ENCODE results near the gene PSENEN.

PSENEN gene

GRCh38 chr19:35759697-35760096, 14.2 kb downstream of the PSENEN start:
- no peak overlapping the region for H2AFZ ChIP-seq (ENCODE audit: low read length)
- H3K4me2 ChIP-seq (ENCODE audit: low read depth, low read length, poor library complexity, severe bottlenecking), result peak overlapping the region; percentile 76
- no peaks in the 10 kb centered on the region for H3K27me3 ChIP-seq (ENCODE audit: insufficient read depth, low read length, poor library complexity, severe bottlenecking)
- no peaks in the 10 kb centered on the region for H4K20me1 ChIP-seq (ENCODE audit: insufficient read depth, low read length, poor library complexity, severe bottlenecking)
- no peaks in the 10 kb centered on the region for H3K36me3 ChIP-seq (ENCODE audit: insufficient read depth, low read length)
- H3K9me3 ChIP-seq (ENCODE audit: insufficient read depth, low read depth, low read length), result no peaks in the 10 kb centered on the region
- H3K4me1 ChIP-seq (ENCODE audit: insufficient read depth, low read length, poor library complexity, severe bottlenecking), result peaks cover 13% of the 10 kb centered on the region
- no peaks in the 10 kb centered on the region for H3K9me2 ChIP-seq (replicated peaks; ENCODE audit: low read depth, low read length)
- no peaks in the 10 kb centered on the region for H3F3A ChIP-seq (ENCODE audit: low read depth)
- peak overlapping the region; percentile 89 for H3K4me3 ChIP-seq (ENCODE audit: low read length, poor library complexity, severe bottlenecking)
- H3K9ac ChIP-seq (ENCODE audit: low read depth, low read length, poor library complexity, severe bottlenecking), result peak overlapping the region; percentile 89
- peaks cover 13% of the 10 kb centered on the region; the same call in 1 of the 2 replicates for H3K79me2 ChIP-seq (ENCODE audit: insufficient read depth, low read length)
- TF ChIP-seq CTCF (conservative IDR thresholded peaks at IDR 0.05; ENCODE audit: low read length) (no peak), EZH2phosphoT487 (IDR thresholded peaks at IDR 0.05; ENCODE audit: borderline replicate concordance) (no peak)

DNA sequence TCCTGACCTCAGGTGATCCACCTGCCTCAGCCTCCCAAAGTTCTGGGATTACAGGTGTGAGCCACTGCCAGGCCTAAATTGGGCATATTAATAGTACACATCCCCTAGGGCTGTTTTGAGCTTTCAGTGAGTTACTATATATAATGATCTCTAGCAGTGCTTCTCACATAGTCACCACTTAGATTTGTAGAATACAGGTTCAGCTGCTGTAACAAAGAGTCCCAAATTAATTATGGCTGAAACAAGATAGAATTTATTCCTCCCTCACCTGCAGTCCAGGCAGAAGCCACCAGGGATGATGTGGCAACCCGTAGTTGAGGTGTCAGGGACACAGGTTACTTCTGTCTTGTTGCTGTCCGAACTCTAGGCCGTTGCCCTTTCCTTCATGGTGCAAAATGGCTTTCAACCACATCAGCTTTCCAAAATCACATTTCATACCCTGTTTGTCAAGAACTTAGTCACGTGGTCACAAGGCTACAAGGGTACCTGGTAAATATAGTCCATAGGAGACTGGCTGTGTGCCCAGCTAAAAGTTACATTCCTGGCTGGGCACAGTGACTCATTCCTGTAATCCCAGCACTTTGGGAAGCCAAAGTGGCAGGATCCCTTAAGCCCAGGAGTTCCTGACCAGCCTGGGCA, 15.4 kb downstream of the PSENEN start:
- no peaks in the 10 kb centered on the region for H3K36me3 ChIP-seq (ENCODE audit: insufficient read depth, low read length)
- no peak for TF ChIP-seq CTCF (conservative IDR thresholded peaks at IDR 0.05; ENCODE audit: low read length)
- no peak for TF ChIP-seq EZH2phosphoT487 (IDR thresholded peaks at IDR 0.05; ENCODE audit: borderline replicate concordance)
- no peaks in the 10 kb centered on the region for H3K9me2 ChIP-seq (replicated peaks; ENCODE audit: low read depth, low read length)

DNA sequence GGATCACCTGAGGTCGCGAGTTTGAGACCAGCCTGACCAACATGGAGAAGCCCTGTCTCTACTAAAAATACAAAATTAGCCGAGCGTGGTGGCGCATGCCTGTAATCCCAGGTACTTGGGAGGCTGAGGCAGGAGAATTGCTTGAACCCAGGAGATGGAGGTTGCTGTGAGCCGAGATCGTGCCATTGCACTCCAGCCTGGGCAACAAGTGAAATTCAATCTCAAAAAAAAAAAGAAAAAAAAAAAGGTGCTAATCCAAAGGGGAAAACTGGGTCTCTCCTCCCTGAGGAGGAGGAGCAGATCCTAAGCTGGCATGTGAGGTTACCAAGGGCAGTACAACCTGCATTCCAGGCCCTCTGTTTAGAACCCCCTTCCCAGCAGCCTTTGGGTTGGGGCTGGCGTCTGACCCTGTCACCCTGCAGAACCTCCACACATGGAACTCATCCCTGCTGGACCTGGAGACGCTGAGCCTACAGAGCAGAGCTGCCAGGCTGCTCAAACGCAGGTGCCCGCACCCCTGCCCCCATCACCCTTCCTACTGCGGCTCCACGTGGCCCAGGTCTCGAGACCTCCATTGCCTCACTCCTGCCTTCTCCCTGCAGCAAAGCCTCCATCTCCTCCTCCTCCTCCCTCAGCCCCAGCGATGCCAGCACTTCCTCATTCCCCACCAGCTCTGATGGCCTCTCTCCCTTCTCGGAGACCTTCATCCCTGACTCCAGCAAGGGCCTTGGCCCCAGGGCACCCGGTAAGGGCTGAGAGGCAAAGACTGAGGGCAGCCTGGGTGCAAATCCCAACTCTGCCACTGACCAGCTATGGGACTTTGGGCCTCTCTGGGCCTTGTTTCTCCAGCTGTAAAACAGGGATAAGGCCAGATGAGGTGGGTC, 19.2 kb downstream of the PSENEN start:
- H3K9me2 ChIP-seq (replicated peaks; ENCODE audit: low read depth, low read length), result no peaks in the 10 kb centered on the region
- peaks cover 2% of the 10 kb centered on the region for H3K4me1 ChIP-seq (ENCODE audit: insufficient read depth, low read length, poor library complexity, severe bottlenecking)
- TF ChIP-seq EZH2phosphoT487 (IDR thresholded peaks at IDR 0.05; ENCODE audit: borderline replicate concordance), result no peak
- TF ChIP-seq CTCF (conservative IDR thresholded peaks at IDR 0.05; ENCODE audit: low read length), result no peak
- no peaks in the 10 kb centered on the region for H3K27me3 ChIP-seq (ENCODE audit: insufficient read depth, low read length, poor library complexity, severe bottlenecking)
- H3K4me2 ChIP-seq (ENCODE audit: low read depth, low read length, poor library complexity, severe bottlenecking), result no peak overlapping the region
- H3K79me2 ChIP-seq (ENCODE audit: insufficient read depth, low read length), result peaks cover 3% of the 10 kb centered on the region; the same call in 1 of the 2 replicates
- no peaks in the 10 kb centered on the region for H3K36me3 ChIP-seq (ENCODE audit: insufficient read depth, low read length)
- H2AFZ ChIP-seq (ENCODE audit: low read length), result no peak overlapping the region
- H4K20me1 ChIP-seq (ENCODE audit: insufficient read depth, low read length, poor library complexity, severe bottlenecking), result no peaks in the 10 kb centered on the region
- no peaks in the 10 kb centered on the region for H3K9me3 ChIP-seq (ENCODE audit: insufficient read depth, low read depth, low read length)
- no peak overlapping the region for H3K4me3 ChIP-seq (ENCODE audit: low read length, poor library complexity, severe bottlenecking)
- no peak overlapping the region for H3K9ac ChIP-seq (ENCODE audit: low read depth, low read length, poor library complexity, severe bottlenecking)
- no peaks in the 10 kb centered on the region for H3F3A ChIP-seq (ENCODE audit: low read depth)

More for the DNA sequence above, 15.4 kb downstream of the PSENEN start:
- no peaks in the 10 kb centered on the region for H3K9me3 ChIP-seq (ENCODE audit: insufficient read depth, low read depth, low read length)
- no peaks in the 10 kb centered on the region for H4K20me1 ChIP-seq (ENCODE audit: insufficient read depth, low read length, poor library complexity, severe bottlenecking)
- no peak overlapping the region for H3K9ac ChIP-seq (ENCODE audit: low read depth, low read length, poor library complexity, severe bottlenecking)
- no peaks in the 10 kb centered on the region for H3F3A ChIP-seq (ENCODE audit: low read depth)
- H3K4me1 ChIP-seq (ENCODE audit: insufficient read depth, low read length, poor library complexity, severe bottlenecking), result peaks cover 13% of the 10 kb centered on the region
- H3K4me2 ChIP-seq (ENCODE audit: low read depth, low read length, poor library complexity, severe bottlenecking), result no peak overlapping the region
- H3K4me3 ChIP-seq (ENCODE audit: low read length, poor library complexity, severe bottlenecking), result no peak overlapping the region
- H3K79me2 ChIP-seq (ENCODE audit: insufficient read depth, low read length), result peaks cover 13% of the 10 kb centered on the region; the same call in 1 of the 2 replicates
- H3K27me3 ChIP-seq (ENCODE audit: insufficient read depth, low read length, poor library complexity, severe bottlenecking), result no peaks in the 10 kb centered on the region
- no peak overlapping the region for H2AFZ ChIP-seq (ENCODE audit: low read length)

Measured in Loucy (cell line).